Measurements from ENCODE around the gene CMSS1.

DNA sequence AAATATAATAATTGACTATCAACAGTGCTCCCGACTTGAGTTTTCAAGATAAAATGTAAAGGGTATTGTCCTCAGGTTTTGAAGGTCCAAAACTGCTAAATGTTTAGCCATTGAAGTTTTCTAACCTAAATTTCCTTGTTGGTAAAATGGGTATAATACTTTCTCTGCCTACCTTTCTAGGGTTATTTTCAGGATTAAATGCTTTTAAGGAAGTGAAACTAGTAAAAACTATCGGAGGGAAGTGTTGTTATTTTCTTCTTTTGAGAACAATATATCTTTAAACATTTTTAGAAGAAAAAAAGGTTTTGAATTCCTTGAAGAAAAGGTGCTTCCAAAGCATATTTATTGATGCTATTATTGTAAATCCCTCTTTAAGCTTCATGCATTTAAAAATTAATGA, 229.3 kb downstream of the CMSS1 start:
- TF ChIP-seq, protein P1, sequence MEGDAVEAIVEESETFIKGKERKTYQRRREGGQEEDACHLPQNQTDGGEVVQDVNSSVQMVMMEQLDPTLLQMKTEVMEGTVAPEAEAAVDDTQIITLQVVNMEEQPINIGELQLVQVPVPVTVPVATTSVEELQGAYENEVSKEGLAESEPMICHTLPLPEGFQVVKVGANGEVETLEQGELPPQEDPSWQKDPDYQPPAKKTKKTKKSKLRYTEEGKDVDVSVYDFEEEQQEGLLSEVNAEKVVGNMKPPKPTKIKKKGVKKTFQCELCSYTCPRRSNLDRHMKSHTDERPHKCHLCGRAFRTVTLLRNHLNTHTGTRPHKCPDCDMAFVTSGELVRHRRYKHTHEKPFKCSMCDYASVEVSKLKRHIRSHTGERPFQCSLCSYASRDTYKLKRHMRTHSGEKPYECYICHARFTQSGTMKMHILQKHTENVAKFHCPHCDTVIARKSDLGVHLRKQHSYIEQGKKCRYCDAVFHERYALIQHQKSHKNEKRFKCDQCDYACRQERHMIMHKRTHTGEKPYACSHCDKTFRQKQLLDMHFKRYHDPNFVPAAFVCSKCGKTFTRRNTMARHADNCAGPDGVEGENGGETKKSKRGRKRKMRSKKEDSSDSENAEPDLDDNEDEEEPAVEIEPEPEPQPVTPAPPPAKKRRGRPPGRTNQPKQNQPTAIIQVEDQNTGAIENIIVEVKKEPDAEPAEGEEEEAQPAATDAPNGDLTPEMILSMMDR (IDR thresholded peaks at IDR 0.05; ENCODE audit: low read length): no peak
- no peak for TF ChIP-seq EZH2 (optimal IDR thresholded peaks at IDR 0.05; ENCODE audit: low read depth, low read length)
- no peak for TF ChIP-seq EZH2phosphoT487 (IDR thresholded peaks at IDR 0.05; ENCODE audit: low read length)

Data from MM.1S (cell line).